ENCODE data around the gene TSPAN13.
A peak's percentile ranks its signal among the peaks of the same experiment; 100 is the strongest.

TSPAN13 gene

DNA sequence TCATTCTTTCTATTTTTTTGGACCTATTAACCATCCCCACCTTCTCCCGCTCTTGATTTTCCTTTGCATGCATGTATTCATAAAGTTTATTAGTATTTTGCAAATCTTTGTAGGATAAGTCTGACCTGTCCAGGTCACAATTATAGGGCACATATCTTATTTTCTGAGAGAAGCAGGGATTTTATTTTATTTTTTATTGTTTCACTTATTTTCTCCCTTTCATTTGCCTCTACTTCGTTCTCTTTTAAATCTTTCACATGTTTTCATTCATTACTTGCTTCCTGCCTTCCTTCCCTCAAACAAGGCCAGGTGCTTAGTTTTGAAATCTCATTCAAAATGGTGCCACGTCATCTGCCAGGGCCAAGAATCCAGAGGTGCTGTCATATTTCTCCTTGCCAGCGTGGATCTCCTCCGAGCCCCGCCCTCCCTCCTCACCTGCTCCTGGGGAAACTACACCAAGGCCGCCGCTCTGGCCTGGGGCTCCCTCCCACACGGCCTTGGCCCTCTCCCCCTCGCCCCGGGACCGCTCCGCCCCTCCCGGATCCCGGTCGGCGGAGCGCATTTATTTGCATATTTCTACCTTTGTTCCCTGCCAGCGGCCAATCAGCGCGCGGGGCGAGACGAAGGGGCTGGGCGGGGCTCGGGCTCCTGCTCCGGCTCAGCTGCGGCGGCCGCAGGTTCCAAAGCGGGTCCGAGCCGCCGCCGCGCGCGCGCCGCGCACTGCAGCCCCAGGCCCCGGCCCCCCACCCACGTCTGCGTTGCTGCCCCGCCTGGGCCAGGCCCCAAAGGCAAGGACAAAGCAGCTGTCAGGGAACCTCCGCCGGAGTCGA lies at the start of gene TSPAN13:
TSS of gene TSPAN13 (plus strand) at position 654 of the 830 bp plus-strand sequence. CDS start 213 bp downstream, outside the sequence.
- peak; percentile 38 to 66 for DNase-seq

DNA sequence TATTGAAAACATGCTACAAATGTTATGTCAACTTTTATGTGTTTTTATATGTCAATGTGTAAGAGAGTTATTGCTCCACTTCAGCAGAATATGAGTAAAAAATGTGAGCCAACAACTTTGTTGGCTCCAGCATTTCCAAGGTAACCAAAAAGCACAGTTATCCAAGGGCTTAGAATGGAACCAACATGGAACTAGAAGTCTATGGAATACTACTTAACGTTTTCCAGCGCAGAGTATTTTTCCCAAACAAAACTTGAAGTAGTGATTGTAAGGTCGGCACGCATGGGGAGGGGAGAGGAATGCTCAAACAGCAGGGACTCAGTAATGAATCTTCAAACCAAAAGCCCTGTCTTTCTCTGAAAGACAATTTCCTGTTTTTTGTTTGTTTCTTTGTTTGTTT lies 45.0 kb upstream of the TSPAN13 start:
- DNase-seq: no peak

DNA sequence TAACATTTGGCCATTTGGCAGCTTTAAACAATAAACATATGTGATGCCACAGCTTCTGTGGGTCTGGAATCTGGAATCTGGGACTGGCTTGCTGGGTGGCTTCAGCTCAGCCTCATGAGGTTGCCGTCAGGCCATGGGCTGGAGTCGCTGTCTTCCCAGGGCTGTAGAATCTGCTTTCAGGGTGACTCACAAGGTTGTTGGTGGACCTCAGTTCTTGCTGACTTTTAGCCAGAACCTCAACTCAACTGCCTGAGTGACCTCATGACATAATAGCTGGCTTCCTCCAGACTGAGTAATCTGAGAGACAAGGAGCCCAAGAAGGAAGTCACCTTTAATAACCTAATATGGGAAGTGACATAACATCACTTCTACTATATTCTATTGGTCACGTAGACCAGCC lies 44.6 kb upstream of the TSPAN13 start:
- DNase-seq: no peak

DNA sequence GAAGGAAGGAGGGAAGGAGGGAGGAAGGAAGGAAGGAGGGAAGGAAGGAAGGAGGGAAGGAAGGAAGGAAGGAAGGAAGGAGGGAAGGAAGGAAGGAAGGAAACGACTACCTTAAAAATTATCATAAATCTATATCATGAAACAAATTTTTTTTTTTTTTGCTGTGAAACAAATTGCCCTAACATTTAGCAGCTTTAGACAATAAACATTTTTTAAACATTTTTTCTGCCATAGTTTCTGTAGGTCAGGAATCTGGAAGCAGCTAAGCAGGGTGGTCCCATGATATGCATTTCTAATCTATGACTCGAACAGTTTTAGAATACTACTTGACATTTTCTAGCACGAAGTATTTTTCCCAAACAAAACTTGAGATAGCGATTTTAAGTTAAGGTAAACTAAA lies 42.9 kb upstream of the TSPAN13 start:
- DNase-seq: no peak

DNA sequence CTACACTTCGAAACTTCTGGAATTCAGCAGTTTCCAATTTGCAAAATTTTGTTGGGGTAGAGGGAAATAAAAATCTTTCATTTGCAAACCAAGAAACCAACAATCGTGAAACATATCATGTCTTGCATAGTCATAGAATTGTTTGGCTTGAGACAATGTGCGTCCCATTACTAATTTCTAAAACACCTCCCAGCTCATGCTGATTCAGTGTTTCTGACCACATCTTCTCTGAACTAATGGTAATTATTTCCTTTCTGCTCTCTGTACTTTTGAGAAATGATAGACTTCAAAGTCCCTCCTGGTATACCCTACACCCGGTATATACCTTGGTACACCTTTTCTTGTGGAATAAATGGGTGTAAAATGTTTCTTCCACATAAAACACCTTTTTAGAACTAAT lies 41.8 kb upstream of the TSPAN13 start:
- DNase-seq: no peak

DNA sequence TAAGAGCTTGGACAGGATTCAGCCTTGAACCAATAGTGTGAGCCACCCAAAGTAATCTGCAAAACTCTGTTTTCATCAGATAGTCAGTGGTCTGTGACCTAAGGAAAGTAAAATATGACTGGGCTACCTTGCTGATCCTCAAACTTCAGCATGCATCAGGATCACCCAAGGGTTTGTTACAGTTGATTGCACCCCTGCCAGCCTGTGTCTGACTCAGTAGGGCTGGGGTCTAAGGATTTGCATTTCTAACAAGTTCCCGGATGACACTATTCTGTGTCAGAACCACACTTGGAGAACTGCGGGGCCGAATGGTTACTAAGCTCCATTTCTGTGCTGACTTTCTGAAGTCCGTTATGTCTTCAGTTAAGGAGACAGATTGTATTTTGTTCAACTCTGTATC lies 40.6 kb upstream of the TSPAN13 start:
- DNase-seq: no peak

DNA sequence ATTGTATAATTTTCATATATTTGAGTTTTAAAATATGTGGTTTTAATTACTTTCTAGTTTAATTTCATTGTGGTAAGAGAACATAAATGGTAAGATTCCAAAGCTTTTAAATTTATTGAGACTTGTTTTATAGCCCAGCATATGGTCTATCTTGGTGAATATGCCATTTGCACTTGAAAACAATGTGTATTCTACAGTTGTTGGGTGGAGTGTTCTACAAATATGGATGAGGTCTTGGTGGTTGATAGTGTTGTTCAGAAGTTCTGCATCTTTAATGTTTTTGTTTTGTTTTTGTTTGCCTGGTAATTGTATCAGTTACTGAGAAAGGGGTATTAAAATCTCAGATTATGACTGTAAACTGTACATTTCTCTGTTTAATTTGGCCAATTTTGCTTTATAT lies 37.6 kb upstream of the TSPAN13 start:
- DNase-seq: no peak

DNA sequence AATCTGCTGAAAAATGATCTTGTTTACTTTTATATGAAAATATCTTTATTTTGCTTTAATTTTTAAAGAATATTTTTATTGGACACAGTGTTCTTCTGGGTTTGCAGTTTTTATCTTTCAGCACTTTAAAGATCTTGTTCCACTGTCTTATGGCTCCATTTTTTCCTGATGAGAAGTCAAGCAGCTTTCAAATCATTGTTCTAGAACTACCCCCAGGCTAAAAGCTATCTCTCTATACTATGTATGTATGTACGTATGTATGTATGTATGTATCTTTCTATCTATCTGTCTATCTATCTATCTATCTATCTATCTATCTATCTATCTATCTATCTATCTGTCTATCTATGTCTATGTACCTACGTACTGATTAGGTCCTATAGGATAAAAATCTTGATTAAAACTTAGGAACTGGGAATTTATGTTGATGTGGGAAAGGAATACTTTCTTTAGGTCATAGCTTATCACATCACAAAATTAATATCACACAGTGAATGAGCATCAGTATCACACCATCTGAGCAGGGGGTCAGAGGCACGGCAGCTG lies 35.4 kb upstream of the TSPAN13 start:
- DNase-seq: no peak

DNA sequence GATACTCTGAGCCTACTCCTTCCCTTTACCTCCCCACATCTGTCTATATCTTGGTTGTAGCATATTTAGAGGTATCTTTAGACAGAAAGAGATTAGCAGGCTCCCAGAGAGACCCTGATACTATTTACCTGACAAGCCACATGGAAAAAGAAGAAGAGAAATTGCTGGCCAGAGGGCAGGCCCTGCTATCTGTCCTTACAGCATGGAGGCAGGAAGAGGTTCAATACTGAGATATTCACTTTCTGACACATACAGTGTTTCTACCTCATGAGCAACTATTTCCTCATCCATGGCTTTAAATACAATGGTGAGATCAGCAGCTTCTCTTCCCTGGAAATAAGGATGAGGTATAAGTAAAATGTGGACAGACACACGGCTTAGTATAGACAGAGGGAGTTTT lies 33.9 kb upstream of the TSPAN13 start:
- no peak for DNase-seq

DNA sequence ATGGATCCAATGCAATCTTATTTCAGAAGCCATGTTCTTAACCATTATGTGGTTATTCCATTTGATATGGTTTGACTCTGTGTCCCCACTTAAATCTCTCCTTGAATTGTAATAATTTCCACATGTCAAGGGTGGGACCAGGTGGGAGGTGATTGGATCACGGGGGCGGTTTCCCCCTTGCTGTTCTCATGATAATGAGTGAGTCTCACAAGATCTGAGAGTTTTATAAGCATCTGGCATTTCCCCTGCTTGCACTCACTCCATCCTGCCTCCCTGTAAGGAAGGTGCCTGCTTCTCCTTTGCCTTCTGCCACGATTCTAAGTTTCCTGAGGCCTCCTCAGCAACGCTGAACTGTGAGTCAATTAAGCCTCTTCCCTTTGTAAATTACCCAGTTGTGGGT lies 32.0 kb upstream of the TSPAN13 start:
- DNase-seq: no peak

DNA sequence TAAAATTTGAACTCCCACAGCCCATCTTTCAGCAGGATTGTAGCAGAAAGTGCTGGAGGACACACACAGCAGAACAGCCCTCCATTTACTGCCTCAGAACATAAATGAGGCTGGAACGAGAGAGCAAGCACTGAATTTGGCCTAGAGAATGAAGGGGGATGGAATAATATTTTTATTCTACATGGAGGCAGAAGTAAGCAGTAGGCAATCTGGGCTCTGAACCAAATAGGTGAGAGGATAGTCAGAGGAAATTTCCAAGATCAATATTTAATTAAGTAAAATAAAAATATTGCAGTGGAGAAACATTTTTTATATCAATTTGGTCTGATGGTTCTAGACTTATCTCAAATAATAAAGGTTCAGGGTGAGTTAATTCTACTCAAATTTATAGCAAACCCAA lies 29.2 kb upstream of the TSPAN13 start:
- DNase-seq: no peak

DNA sequence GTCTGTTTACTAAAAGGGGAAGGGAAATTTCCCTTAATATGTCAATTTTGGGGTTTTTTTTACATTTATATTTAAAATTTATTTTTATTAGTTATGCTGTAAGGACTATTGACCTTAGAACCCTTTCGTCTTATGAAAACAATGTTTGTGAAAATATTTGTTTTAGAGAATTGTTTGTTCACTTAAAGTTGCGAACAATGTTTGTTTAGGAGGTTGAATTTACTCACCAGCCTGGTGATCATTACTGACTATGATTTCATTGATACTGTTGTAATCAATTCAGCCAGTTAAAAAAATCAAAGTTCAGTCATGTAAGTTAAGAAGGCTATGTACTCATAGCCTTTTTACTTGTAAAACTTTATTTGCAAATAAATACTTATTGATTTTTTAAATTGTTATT lies 27.4 kb upstream of the TSPAN13 start:
- DNase-seq: no peak

DNA sequence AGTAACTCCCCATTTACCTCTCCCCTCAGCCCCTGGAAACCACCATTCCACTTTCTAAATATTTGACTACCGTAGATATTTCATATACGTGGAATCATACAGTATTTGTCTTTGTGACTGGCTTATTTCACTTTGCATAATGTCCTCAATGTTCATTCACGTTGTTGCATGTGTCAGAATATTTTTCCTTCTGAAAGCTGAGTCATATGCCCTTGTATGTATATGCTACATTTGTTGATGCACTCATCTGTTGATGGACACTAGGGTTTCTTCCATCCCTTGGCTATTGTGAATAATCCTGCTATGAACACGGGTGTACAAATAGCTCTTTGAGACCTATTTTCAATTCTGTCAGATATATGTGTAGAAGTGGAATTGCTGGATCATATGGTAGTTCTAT lies 25.8 kb upstream of the TSPAN13 start:
- DNase-seq: no peak

DNA sequence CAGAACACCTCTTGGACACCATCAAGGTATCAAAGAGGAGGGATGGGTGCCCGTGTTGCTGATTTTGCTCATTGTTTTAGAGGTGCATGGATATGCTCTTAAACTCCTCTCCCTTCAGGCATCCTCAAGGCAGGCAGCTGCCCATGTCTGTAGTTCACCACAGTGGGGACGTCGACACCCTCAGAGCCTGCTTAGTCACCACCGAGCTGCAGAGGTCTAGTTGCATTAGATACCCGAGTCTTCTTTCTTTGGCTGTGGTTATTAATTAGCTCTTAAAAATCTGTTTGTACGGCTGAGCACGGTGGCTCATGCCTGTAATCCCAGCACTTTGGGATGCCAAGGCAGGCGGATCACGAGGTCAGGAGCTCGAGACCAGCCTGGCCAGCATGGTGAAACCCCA lies 24.7 kb upstream of the TSPAN13 start:
- DNase-seq: no peak

DNA sequence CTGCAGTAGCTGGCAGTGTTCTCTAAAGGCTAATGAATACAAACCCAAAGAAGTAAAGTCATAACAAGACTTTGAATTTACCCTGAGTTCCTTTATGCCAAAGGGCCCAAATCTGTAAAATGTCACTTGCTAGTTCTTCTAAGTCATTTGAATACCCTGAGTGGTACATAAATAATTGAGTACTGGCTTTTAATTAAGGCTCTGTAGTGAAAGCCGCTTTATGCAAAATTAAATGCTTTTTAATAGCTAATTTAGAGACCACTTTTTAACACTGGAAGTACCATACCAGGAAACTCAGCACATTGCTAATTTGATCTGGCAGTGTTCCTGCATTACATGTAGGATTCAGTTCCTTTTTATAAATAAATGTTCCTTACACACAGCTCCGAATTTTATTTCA lies 24.0 kb upstream of the TSPAN13 start:
- no peak for DNase-seq

DNA sequence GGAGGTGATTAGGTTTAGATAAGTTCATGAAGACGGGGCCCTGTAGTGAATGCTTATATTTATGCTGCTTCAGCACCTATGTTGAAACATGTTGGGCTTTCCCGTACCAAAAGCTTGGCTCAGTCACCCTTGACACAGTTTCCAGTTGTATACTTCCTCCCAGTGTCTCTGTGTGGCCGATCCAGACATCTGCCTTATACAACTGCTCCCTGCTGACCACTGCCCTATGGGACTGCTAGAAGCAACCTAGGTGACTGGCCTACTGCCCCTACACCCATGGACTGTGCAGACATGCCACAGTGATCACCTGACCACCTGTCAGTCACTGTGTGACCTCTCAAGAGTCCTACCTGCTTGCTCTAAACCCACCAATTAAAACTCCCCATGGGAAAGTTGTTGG lies 22.6 kb upstream of the TSPAN13 start:
- no peak for DNase-seq

DNA sequence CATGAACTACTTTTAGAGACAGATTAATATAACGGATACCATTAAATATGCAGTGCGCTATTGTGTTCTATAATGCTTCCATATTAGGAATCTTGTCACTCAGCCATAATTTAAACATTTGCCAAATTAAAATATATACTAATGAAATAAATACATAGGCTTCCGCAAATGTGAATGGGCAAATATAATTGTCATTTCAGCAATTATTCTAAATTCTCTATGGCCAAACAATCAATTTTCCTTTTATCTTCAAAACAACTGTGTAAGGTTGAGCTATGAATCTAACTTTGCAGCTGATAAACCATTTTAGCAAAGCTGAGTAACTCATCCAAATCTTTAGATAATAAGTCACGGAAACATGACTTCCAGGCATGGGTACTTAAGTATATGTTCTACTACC lies 20.7 kb upstream of the TSPAN13 start:
- DNase-seq: no peak

DNA sequence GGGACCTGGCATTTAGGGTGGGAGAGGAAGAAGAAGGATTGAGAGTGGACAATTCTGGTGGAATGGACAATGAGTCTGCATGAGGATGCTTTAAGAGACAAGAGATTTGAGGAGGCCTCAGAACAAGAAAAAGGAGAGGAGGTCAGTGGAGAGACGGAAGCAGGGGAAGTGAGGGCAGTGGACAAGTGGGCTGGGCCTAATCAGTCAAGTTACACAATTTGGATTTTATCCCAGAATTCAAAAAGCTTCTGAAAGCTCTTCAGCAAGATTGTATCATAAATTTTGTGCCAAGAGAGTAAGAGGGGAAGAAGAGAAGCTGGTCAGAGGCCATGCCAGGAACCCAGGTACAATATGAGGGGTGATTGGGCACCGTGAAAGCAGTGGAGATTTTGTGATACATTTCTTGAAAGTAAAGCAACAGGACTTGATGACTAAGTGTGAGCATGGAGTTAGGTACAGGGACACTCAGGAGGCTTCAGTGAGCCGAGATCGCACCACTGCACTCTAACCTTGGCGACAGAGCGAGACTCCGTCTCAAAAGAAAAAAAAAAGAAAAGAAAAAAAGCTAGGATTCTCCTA lies 19.3 kb upstream of the TSPAN13 start:
- DNase-seq: no peak

DNA sequence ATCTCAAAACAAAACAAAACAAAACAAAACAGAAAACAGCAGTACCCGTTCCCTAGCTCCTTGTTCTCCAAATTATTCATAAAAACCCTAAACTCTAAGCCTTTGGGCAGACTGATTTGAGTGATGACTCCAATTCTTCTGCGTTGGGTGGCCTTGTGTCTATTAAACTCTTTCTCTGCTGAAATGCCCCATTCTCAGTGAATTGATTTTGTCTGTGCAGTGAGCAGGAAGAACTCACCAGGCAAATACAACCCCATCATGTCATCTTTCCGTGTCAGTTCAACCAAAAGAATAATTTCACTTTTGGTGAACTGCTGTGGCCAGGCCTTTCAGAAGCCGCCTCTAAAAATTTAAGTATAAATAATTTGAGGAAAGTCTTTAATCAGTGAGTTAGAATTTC lies 18.5 kb upstream of the TSPAN13 start:
- DNase-seq: no peak

DNA sequence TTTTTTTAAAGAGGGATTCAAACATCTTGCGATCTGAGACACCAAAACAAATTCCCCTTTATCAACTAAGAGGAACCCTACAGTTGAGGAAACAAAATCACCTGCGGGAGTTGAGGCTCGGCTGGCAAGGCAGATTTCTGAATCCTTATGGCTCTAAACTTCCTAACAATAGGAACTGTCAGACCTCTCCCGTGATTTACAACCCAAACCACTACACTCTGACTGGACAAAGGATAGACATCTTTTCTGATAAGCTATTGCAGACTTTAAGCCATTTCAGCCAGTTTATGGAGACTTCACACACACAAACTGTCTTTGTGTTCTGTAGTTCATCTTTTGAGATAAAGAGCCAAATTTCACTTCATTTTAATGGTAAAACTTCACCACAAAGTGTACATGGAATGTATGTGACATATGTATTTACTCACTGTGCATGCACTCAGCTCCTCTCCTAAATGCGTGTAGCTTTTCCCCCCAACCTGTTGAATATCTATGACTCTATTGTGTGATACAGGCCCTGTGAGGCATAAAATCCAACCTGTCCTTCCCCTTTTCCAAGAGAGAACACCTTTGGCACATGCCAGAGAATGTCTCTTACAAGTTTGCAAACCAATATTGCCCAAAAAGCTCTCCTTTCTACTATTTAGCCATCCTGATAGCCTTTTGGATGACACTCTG lies 15.4 kb upstream of the TSPAN13 start:
- no peak for DNase-seq

DNA sequence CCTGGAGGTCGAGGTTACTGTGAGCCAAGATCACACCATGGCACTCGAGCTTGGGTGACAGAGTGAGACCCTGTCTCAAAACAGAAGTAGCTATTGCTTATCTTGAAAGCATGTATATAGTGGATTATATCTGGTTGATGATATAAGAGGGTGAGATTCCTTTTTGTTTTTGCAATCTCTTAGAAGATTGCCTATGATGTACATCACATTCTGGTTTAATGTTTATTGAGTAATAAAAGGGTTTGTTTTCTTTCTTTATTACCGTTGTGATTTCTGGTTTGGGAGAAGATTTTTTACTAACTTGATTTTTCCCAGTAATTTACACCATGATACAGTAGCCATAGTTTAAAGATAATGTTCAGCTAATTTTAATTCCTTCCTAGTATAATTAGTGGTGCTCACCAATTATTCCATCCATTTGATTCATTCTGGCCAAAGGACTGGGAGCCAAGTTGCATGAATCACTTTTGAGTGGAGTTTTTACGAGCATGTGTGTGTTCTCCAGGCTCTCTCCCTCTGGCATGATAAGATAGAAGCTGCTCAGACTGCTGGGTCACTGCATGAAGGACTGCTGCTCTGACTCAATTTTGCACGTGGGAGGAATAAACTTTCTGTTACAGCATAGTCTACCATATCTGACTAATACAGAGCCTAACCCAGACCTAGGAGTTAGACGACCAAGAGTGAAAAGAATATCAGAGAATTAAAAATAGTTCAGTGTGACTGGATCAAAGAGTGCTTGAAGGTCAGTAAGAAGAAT lies 13.5 kb upstream of the TSPAN13 start:
- no peak for DNase-seq

DNA sequence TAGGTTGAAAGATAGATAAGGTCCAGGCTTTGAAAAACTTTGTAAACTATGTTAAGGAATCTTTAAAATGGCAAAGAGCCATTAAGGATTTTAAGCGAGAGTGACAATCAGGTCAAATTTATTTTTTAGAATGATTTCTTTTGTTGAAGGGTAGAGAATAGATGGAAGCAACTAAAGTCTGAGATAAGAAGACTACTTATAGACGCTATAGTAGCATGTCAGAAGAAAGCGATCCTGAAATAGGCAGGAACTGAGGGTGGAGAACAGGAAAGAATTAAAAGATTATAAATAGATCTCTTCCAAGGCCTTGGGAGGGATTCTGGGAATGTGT lies 13.0 kb upstream of the TSPAN13 start:
- DNase-seq: no peak

DNA sequence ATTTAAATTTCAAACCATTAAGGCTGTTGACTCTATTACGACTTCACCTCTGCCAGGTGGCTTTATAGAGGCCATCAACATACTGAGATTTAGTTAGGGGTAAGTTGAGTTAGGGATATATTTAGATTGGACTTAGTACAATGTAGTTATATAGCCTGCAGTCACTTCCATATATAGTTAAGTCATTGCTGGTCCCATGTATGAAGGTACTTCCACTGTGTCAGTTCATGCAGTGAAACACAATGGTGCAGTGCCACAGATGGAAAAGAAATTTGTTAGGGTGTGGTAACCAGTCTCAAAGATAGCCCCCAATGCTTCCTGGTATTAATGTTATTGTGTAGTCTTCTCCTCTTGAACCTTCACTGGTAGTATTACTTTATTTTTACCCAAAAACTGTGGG lies 12.6 kb upstream of the TSPAN13 start:
- DNase-seq: no peak

Measured in CD4-positive, alpha-beta T cell treated with Interleukin-4 for 1 hour (primary cell).